CD8-positive, alpha-beta memory T cell (primary cell): ENCODE data around the gene SLC37A4. TPM values are rescaled to one million over a fixed set of nuclear protein-coding genes. Genes with fewer than 3 reads are reported as not detected.
A peak's percentile ranks its signal among the peaks of the same experiment; 100 is the strongest.
"Not testable (repeated sequence)": the region's sequence is repeated elsewhere in the genome, so short reads cannot be mapped to it uniquely, and the experiment has no call there.

Experiments used
- CTCF ChIA-PET: fragments of 350-600 bp; sonication (Branson Sonifier 250); formaldehyde crosslinking; loops from one replicate; lab custom pipeline; 2021; ENCODE audit warnings: antibody characterized with exemption; lab: Charles Lee
- POLR2A ChIA-PET: fragments of 350-600 bp; sonication (Branson Sonifier 250); formaldehyde crosslinking; loops from one replicate; lab custom pipeline; 2021; ENCODE audit warnings: antibody characterized with exemption; lab: Charles Lee
- DNase-seq, 5 donors: peaks; one replicate each; pipeline versions ENCODE4 v3.0.0 to v3.0.0-alpha.2; 2020 to 2022; ENCODE audit warnings: mixed read lengths in 1 of 5
- H3K27ac ChIP-seq: one replicate; pipeline ENCODE4 v1.7.0; 2013; ENCODE audit warnings: low read depth, mild to moderate bottlenecking, low read length, moderate library complexity
- H3K27me3 ChIP-seq: 2 replicates; pipeline ENCODE4 v1.7.0; 2013; ENCODE audit warnings: low read length, mild to moderate bottlenecking; ENCODE audit not compliant: insufficient read depth, poor library complexity, severe bottlenecking
- H3K36me3 ChIP-seq: 2 replicates; pipeline ENCODE4 v1.7.0; 2013; ENCODE audit warnings: mild to moderate bottlenecking, low read length, moderate library complexity; ENCODE audit not compliant: insufficient read depth
- H3K4me1 ChIP-seq: 2 replicates; pipeline ENCODE4 v1.7.0; 2013; ENCODE audit warnings: mild to moderate bottlenecking, low read length, moderate library complexity; ENCODE audit not compliant: insufficient read depth
- H3K4me3 ChIP-seq: 2 replicates; pipeline ENCODE4 v1.7.0; 2013; ENCODE audit warnings: mild to moderate bottlenecking, low read length
- H3K9me3 ChIP-seq: 2 replicates; pipeline ENCODE4 v1.7.0; 2013; ENCODE audit warnings: mild to moderate bottlenecking, low read length
- H3K27ac Mint-ChIP-seq, 8 donors: one replicate each; pipeline ENCODE4 v1.8.0; 2020 to 2021; ENCODE audit warnings: mixed read lengths in 8 of 8, mild to moderate bottlenecking in 6 of 8, inconsistent platforms in 3 of 8, moderate library complexity in 3 of 8
- H3K27me3 Mint-ChIP-seq, 2 donors: one replicate each; pipeline ENCODE4 v1.8.0; 2020 to 2021; ENCODE audit warnings: mixed read lengths in 2 of 2, mild to moderate bottlenecking in 1 of 2, moderate library complexity in 1 of 2
- H3K36me3 Mint-ChIP-seq, 3 donors: one replicate each; pipeline ENCODE4 v1.8.0; 2020 to 2021; ENCODE audit warnings: mixed read lengths in 3 of 3, inconsistent platforms in 1 of 3, mild to moderate bottlenecking in 1 of 3
- H3K4me1 Mint-ChIP-seq, 3 donors: one replicate each; pipeline ENCODE4 v1.8.0; 2020 to 2021; ENCODE audit warnings: mixed read lengths in 3 of 3, inconsistent platforms in 1 of 3, mild to moderate bottlenecking in 1 of 3
- H3K4me3 Mint-ChIP-seq, 7 donors: one replicate each; pipeline ENCODE4 v1.8.0; 2020 to 2021; ENCODE audit warnings: mixed read lengths in 7 of 7, mild to moderate bottlenecking in 6 of 7, moderate library complexity in 4 of 7, inconsistent platforms in 2 of 7
- H3K9me3 Mint-ChIP-seq, 5 donors: one replicate each; pipeline ENCODE4 v1.8.0; 2020 to 2022; ENCODE audit warnings: mixed read lengths in 5 of 5, mild to moderate bottlenecking in 3 of 5, moderate library complexity in 2 of 5, inconsistent platforms in 1 of 5
- polyA plus RNA-seq: library from polyadenylated mRNA; unstranded; fragments of 300-500 nt; fragmentation: Illumina TruSeq; gene quantifications from one replicate; pipeline ENCODE4 v1.2.3, GENCODE V29; 2021
- total RNA-seq, 2 experiments: library from RNA; stranded (reverse); gene quantifications; one replicate each; pipeline ENCODE4 v1.2.3, GENCODE V29; 2021

The SLC37A4 gene
- total and polyA plus RNA-seq, 3 experiments from 2014 or later = 11.3 to 28.5 (median 22.7) TPM

GRCh38 chr11:118998388-118998717 lies 32.3 kb downstream of the SLC37A4 start:
- DNase-seq = no peak
- Mint-ChIP-seq H3K4me3 (peak overlapping the region; percentile 90 to 99 (median 94)), H3K4me1 (peaks cover 33 to 49% (median 34%) of the 10 kb centered on the region in 3 donors), H3K27me3 (peaks cover 0 to 3% of the 10 kb centered on the region in 2 donors), H3K27ac (peak overlapping the region; percentile 79 to 100 (median 97)), H3K9me3 (no peaks in the 10 kb centered on the region), H3K36me3 (peaks cover 0 to 62% (median 12%) of the 10 kb centered on the region in 3 donors)
- no peaks in the 10 kb centered on the region for H3K27me3 ChIP-seq
- POLR2A ChIA-PET = interaction anchor here (0.6 to 2.3 kb wide), 5 partner anchors 17 to 317 kb away, joined by 3 to 23 read pairs (median 5); partner anchors contain the start of genes RPS25 and TRAPPC4
- H3K9me3 ChIP-seq = no peaks in the 10 kb centered on the region
- peak overlapping the region; percentile 84 for H3K27ac ChIP-seq
- peaks cover 20% of the 10 kb centered on the region for H3K4me1 ChIP-seq
- CTCF ChIA-PET = interaction anchor here (0.6 to 2.2 kb wide), 8 partner anchors 17 to 309 kb away, joined by 3 to 11 read pairs (median 3); partner anchors contain the start of genes RPS25 and TRAPPC4
- peaks cover 16% of the 10 kb centered on the region for H3K36me3 ChIP-seq
- peak overlapping the region; percentile 94 for H3K4me3 ChIP-seq

GRCh38 chr11:118997627-118998387 lies 32.9 kb downstream of the SLC37A4 start, which contains the start of gene CENATAC:
TSS of gene CENATAC (plus strand) at chr11:118998138. CDS start at chr11:118998198, 60 bp downstream.
- Histone ChIP-seq H3K27ac (peak within 1 kb of the TSS; percentile 84), H3K4me1 (peaks cover 20% of the 10 kb centered on the region), H3K36me3 (peaks cover 12% of the 10 kb centered on the region), H3K27me3 (no peaks in the 10 kb centered on the region), H3K9me3 (no peaks in the 10 kb centered on the region), H3K4me3 (peak within 1 kb of the TSS; percentile 94)
- H3K27ac Mint-ChIP-seq = peak within 1 kb of the TSS; percentile 79 to 100 (median 97)
- H3K27me3 Mint-ChIP-seq = peaks cover 0 to 3% of the 10 kb centered on the region in 2 donors
- peak within 1 kb of the TSS; percentile 90 to 99 (median 94) for H3K4me3 Mint-ChIP-seq
- H3K36me3 Mint-ChIP-seq = peaks cover 0 to 57% (median 8%) of the 10 kb centered on the region in 3 donors
- H3K4me1 Mint-ChIP-seq = peaks cover 33 to 46% (median 34%) of the 10 kb centered on the region in 3 donors
- no peaks in the 10 kb centered on the region for H3K9me3 Mint-ChIP-seq
- POLR2A ChIA-PET = interaction anchor here (0.5 to 2.3 kb wide), 6 partner anchors 15 to 97 kb away, joined by 3 to 23 read pairs (median 6); partner anchors contain the start of genes RPS25 and TRAPPC4
- peak; percentile 94 to 98 (median 94) for DNase-seq
- CTCF ChIA-PET = interaction anchor here (0.6 to 2.5 kb wide), 11 partner anchors 18 to 390 kb away, joined by 3 to 11 read pairs (median 3); partner anchors contain the start of genes CBL, PHLDB1, RPS25 and TRAPPC4

GRCh38 chr11:118996926-118997626 lies 33.6 kb downstream of the SLC37A4 start:
- ChIA-PET POLR2A (interaction anchor here (0.5 to 2.3 kb wide), 7 partner anchors 14 to 98 kb away, joined by 3 to 23 read pairs (median 5); partner anchors contain the start of genes RPS25 and TRAPPC4), CTCF (interaction anchor here (0.9 to 2.5 kb wide), 9 partner anchors 19 to 389 kb away, joined by 3 to 11 read pairs (median 3); partner anchors contain the start of genes CBL, PHLDB1, RPS25 and TRAPPC4)
- peaks cover 20% of the 10 kb centered on the region for H3K4me1 ChIP-seq
- H3K27me3 ChIP-seq = no peaks in the 10 kb centered on the region
- no peaks in the 10 kb centered on the region for H3K9me3 Mint-ChIP-seq
- no peaks in the 10 kb centered on the region for H3K9me3 ChIP-seq
- H3K27ac Mint-ChIP-seq = peak overlapping the region; percentile 79 to 100 (median 97)
- peak overlapping the region; percentile 90 to 99 (median 94) for H3K4me3 Mint-ChIP-seq
- peaks cover 11% of the 10 kb centered on the region for H3K36me3 ChIP-seq
- H3K27ac ChIP-seq = peak overlapping the region; percentile 84
- peak overlapping the region; percentile 94 for H3K4me3 ChIP-seq
- peaks cover 0 to 3% of the 10 kb centered on the region in 2 donors for H3K27me3 Mint-ChIP-seq
- peaks cover 33 to 46% (median 34%) of the 10 kb centered on the region in 3 donors for H3K4me1 Mint-ChIP-seq
- H3K36me3 Mint-ChIP-seq = peaks cover 0 to 50% (median 6%) of the 10 kb centered on the region in 3 donors
- peak in 4 of 5 donors; percentile 12 to 35 (median 16) for DNase-seq

- H3K4me1 Mint-ChIP-seq, H3K27me3 ChIP-seq, H3K36me3 ChIP-seq, DNase-seq, H3K27ac ChIP-seq, H3K4me1 ChIP-seq, H3K4me3 ChIP-seq, H3K9me3 Mint-ChIP-seq, POLR2A ChIA-PET, H3K4me3 Mint-ChIP-seq, H3K27me3 Mint-ChIP-seq, CTCF ChIA-PET, H3K27ac Mint-ChIP-seq, H3K36me3 Mint-ChIP-seq, H3K9me3 ChIP-seq: not testable (repeated sequence)
Measured at GRCh38 chr11:118991486-118992038, 39.1 kb downstream of the SLC37A4 start.

GRCh38 chr11:118988280-118988679 lies 42.4 kb downstream of the SLC37A4 start:
- no peak for DNase-seq
- Histone ChIP-seq H3K4me3 (no peak overlapping the region), H3K27me3 (no peaks in the 10 kb centered on the region), H3K4me1 (no peaks in the 10 kb centered on the region), H3K9me3 (no peaks in the 10 kb centered on the region), H3K27ac (no peak overlapping the region), H3K36me3 (no peaks in the 10 kb centered on the region)
- ChIA-PET POLR2A (interaction anchor here (0.7 kb wide), 1 partner anchor 29 kb away, joined by 5 read pairs; no protein-coding TSS in a partner anchor), CTCF (no interaction called here)
- Mint-ChIP-seq H3K9me3 (no peaks in the 10 kb centered on the region), H3K4me3 (no peak overlapping the region), H3K27me3 (no peaks in the 10 kb centered on the region), H3K36me3 (peaks cover 0 to 2% (median 0%) of the 10 kb centered on the region in 3 donors), H3K27ac (no peak overlapping the region), H3K4me1 (no peaks in the 10 kb centered on the region)

- Mint-ChIP-seq H3K36me3 (no peaks in the 10 kb centered on the region), H3K9me3 (no peaks in the 10 kb centered on the region), H3K27me3 (peaks cover 0 to 1% of the 10 kb centered on the region in 2 donors), H3K27ac (no peak overlapping the region), H3K4me3 (no peak overlapping the region), H3K4me1 (no peaks in the 10 kb centered on the region)
- no peaks in the 10 kb centered on the region for H3K4me1 ChIP-seq
- no peak for DNase-seq
- CTCF ChIA-PET = interaction anchor here (0.7 kb wide), 1 partner anchor 415 kb away, joined by 3 read pairs; no protein-coding TSS in a partner anchor
- no peaks in the 10 kb centered on the region for H3K36me3 ChIP-seq
- H3K27me3 ChIP-seq = no peaks in the 10 kb centered on the region
- H3K9me3 ChIP-seq = no peaks in the 10 kb centered on the region
- no peak overlapping the region for H3K27ac ChIP-seq
- POLR2A ChIA-PET = interaction anchor here (0.6 kb wide), 1 partner anchor 352 kb away, joined by 10 read pairs; no protein-coding TSS in a partner anchor
- no peak overlapping the region for H3K4me3 ChIP-seq
Measured at GRCh38 chr11:118984825-118985224, 45.9 kb downstream of the SLC37A4 start.

- not testable (repeated sequence) for H3K36me3 Mint-ChIP-seq, H3K27me3 Mint-ChIP-seq, H3K9me3 Mint-ChIP-seq, H3K4me1 ChIP-seq, H3K27ac Mint-ChIP-seq, H3K36me3 ChIP-seq, H3K4me3 ChIP-seq, H3K9me3 ChIP-seq, H3K27me3 ChIP-seq, H3K27ac ChIP-seq, DNase-seq, H3K4me3 Mint-ChIP-seq, H3K4me1 Mint-ChIP-seq
- ChIA-PET CTCF (interaction anchor here (0.7 kb wide), 1 partner anchor 415 kb away, joined by 3 read pairs; no protein-coding TSS in a partner anchor), POLR2A (interaction anchor here (0.6 kb wide), 1 partner anchor 352 kb away, joined by 10 read pairs; no protein-coding TSS in a partner anchor)
Measured at GRCh38 chr11:118984337-118984736, 46.3 kb downstream of the SLC37A4 start.
